Endothelial cell (in vitro differentiated cells): Measurements from ENCODE around the gene SLC44A2. TPM values are rescaled to one million over a fixed set of nuclear protein-coding genes. Genes with fewer than 3 reads are reported as not detected.

Source experiments
- DNase-seq: peaks from one replicate; pipeline ENCODE4 v3.0.0; 2021; ENCODE audit warnings: low spot score
- H3K27ac Mint-ChIP-seq: one replicate; pipeline ENCODE4 v1.8.0; 2021; ENCODE audit warnings: mixed read lengths, inconsistent platforms; ENCODE audit not compliant: unreplicated experiment
- H3K27me3 Mint-ChIP-seq: one replicate; pipeline ENCODE4 v1.8.0; 2021; ENCODE audit warnings: mild to moderate bottlenecking, moderate library complexity, mixed read lengths, inconsistent platforms; ENCODE audit not compliant: unreplicated experiment
- H3K36me3 Mint-ChIP-seq: one replicate; pipeline ENCODE4 v1.8.0; 2021; ENCODE audit warnings: mild to moderate bottlenecking, low read depth, mixed read lengths, inconsistent platforms; ENCODE audit not compliant: unreplicated experiment
- H3K4me1 Mint-ChIP-seq: one replicate; pipeline ENCODE4 v1.8.0; 2021; ENCODE audit warnings: mild to moderate bottlenecking, mixed read lengths, inconsistent platforms; ENCODE audit not compliant: unreplicated experiment
- H3K4me3 Mint-ChIP-seq: one replicate; pipeline ENCODE4 v1.8.0; 2021; ENCODE audit warnings: mild to moderate bottlenecking, mixed read lengths, inconsistent platforms; ENCODE audit not compliant: unreplicated experiment
- H3K9me3 Mint-ChIP-seq: one replicate; pipeline ENCODE4 v1.8.0; 2021; ENCODE audit warnings: mixed read lengths, inconsistent platforms; ENCODE audit not compliant: unreplicated experiment
- total RNA-seq: library from RNA; stranded (reverse); fragmentation: NEBNext Ultra II Directional; extraction: Animal tissue kit (Norgen Biotek cat#: 25700); gene quantifications from one replicate; pipeline ENCODE4 v1.2.1, GENCODE V29; 2021; ENCODE audit not compliant: unreplicated experiment
- TF ChIP-seq, protein P1 (sequence below): fragments of 200-600 bp; sonication (generic); IDR thresholded peaks from one replicate; pipeline ENCODE4 v1.5.0; 2021; ENCODE audit warnings: antibody characterized with exemption; ENCODE audit not compliant: unreplicated experiment

The SLC44A2 gene
- total RNA-seq, 1 donor from 2014 or later: 272 TPM

DNA sequence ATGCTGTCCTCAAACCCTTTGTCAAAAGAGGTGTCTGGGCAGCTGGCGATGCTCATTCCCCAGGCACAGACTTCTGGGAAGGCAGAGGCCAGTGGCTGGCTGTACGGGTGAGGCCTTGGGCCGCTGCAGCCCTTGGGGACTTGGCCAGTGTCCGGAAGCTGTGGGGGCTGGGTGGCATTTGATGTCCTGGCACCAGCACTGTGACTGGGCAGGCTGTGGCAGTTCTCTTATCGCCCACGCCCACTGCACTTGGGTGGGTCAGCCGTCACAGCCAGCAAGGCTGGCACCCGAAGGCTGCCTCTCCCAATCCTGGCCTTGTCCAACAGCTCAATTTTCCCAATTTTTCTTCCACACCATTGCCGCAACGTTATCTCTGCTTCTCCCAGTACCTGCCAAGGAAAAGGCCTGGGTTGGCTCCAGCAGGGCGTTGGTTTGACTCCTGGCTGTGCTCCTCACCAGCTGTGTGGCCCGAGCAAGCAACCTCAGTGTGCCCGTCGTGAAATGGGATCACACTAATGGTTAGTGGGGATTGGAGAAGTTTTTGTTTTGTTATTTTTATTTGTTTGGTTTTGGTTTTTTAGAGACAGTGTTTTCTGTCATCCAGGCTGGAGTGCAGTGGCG is 12.7 kb upstream of the SLC44A2 start:
- H3K27me3 Mint-ChIP-seq: peaks cover 2% of the 10 kb centered on the region
- H3K4me3 Mint-ChIP-seq: no peak overlapping the region
- no peaks in the 10 kb centered on the region for H3K9me3 Mint-ChIP-seq
- DNase-seq: no peak
- TF ChIP-seq, protein P1, sequence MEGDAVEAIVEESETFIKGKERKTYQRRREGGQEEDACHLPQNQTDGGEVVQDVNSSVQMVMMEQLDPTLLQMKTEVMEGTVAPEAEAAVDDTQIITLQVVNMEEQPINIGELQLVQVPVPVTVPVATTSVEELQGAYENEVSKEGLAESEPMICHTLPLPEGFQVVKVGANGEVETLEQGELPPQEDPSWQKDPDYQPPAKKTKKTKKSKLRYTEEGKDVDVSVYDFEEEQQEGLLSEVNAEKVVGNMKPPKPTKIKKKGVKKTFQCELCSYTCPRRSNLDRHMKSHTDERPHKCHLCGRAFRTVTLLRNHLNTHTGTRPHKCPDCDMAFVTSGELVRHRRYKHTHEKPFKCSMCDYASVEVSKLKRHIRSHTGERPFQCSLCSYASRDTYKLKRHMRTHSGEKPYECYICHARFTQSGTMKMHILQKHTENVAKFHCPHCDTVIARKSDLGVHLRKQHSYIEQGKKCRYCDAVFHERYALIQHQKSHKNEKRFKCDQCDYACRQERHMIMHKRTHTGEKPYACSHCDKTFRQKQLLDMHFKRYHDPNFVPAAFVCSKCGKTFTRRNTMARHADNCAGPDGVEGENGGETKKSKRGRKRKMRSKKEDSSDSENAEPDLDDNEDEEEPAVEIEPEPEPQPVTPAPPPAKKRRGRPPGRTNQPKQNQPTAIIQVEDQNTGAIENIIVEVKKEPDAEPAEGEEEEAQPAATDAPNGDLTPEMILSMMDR: no peak
- peaks cover 7% of the 10 kb centered on the region for H3K36me3 Mint-ChIP-seq
- peaks cover 2% of the 10 kb centered on the region for H3K4me1 Mint-ChIP-seq
- no peak overlapping the region for H3K27ac Mint-ChIP-seq

DNA sequence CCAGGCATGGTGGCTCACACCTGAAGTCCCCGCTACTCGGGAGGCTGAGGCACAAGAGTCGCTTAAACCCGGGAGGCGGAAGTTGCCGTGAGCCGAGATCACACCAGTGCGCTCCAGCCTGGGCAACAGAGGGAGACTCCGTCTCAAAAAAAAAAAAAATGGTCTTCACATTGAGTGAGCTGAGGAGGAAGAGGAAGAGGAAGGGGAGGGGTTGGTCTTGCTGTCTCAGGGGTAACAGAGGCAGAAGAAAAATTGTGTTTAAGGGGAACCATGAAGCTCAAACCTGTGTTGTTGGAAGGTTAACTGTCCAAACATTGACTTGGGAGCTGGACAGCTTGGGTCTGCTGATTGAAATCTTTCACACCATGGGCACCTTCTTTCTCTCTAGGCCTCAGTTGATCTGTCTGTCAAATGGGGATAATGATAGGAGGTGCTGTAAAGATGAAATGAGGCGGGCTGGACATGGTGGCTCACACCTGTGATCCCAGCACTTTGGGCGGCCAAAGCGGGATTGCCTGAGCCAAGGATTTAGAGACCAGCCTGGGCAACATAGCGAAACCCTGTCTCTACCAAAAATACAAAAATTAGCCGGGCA is 9.8 kb upstream of the SLC44A2 start:
- Mint-ChIP-seq H3K27ac (no peak overlapping the region), H3K36me3 (peaks cover 10% of the 10 kb centered on the region), H3K27me3 (peaks cover 2% of the 10 kb centered on the region), H3K4me1 (peaks cover 2% of the 10 kb centered on the region), H3K4me3 (no peak overlapping the region), H3K9me3 (no peaks in the 10 kb centered on the region)
- TF ChIP-seq, protein P1: no peak
- DNase-seq: no peak

DNA sequence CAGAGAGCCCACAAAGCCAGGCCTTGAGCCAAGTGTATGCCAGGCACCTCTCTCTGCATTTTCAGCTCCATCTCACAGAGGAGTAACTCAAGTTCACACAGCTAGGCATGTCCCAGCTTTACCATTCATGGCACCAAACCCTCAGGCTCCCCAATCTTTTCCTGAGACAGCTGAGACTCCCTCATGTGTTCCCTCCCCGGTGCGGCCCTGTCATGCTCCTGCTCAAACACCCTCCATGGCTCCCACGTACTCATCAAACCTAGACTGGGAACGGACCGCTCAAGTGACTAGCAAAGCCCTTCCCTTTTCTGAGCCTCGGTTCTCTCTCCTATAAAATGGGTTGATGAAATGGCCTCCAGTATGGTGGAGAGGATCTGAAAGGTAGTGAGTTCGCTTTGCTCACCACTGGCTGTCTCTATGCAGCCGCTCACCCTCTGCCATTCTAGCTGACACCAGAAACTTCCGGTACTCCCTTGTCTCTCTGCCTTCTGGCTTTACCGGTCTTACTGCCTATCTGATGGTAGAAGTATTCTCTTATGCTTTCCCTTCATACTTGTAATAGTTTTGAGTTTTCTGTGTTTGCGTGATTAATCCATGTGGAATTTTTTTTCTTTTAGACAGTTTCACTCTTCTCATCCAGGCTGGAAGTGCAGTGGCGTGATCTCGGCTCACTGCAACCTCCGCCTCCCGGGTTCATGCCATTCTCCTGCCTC is 7.8 kb upstream of the SLC44A2 start:
- Mint-ChIP-seq H3K4me3 (no peak overlapping the region), H3K36me3 (peaks cover 16% of the 10 kb centered on the region), H3K9me3 (no peaks in the 10 kb centered on the region), H3K27me3 (peaks cover 2% of the 10 kb centered on the region), H3K27ac (no peak overlapping the region), H3K4me1 (peaks cover 8% of the 10 kb centered on the region)
- TF ChIP-seq, protein P1: no peak
- DNase-seq: no peak

DNA sequence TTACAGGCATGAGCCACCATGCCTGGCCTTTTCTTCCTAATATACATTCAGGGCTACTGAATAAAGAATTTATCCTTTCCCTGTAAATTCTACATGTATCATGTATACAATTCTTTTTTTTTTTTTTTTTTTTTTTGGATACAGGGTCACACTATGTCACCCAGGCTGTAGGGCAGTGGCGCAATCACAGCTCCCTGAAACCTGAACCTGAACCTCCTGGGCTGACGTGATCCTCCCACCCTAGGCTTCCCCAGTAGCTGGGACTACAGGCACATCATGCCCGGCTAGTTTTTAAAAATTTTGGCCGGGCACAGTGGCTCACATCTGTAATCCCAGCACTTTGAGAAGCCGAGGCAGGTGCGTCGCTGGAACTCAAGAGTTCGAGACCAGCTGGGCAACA is 6.5 kb upstream of the SLC44A2 start:
- TF ChIP-seq, protein P1: no peak
- Mint-ChIP-seq H3K27ac (no peak overlapping the region), H3K4me3 (no peak overlapping the region), H3K9me3 (no peaks in the 10 kb centered on the region), H3K4me1 (peaks cover 8% of the 10 kb centered on the region), H3K36me3 (peaks cover 12% of the 10 kb centered on the region), H3K27me3 (no peaks in the 10 kb centered on the region)
- DNase-seq: no peak

DNA sequence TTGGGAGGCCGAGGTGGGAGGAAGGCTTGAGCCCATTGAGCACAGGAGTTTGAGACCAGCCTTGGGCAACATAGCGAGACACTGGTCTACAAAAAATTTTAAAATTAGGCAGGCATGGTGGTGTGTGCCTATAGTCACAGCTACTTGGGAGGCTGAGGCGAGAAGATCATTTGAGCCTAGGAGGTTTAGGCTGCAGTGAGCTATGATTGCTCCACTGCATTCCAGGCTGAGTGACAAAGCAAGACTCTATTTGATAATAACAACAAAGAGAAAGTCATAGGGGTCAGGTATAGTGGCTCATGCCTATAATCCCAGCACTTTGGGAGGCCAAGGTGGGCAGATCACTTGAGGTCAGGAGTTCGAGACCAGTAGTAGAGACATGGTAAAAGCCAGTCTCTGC is 4.6 kb upstream of the SLC44A2 start:
- Mint-ChIP-seq H3K9me3 (no peaks in the 10 kb centered on the region), H3K36me3 (peaks cover 12% of the 10 kb centered on the region), H3K4me1 (peaks cover 11% of the 10 kb centered on the region), H3K4me3 (no peak overlapping the region), H3K27ac (peak overlapping the region; percentile 13), H3K27me3 (peaks cover under 1% of the 10 kb centered on the region)
- no peak for DNase-seq
- TF ChIP-seq, protein P1: no peak
